ENCODE results near the gene ACTR5.
A peak's percentile ranks its signal among the peaks of the same experiment; 100 is the strongest.

The ACTR5 gene

GRCh38 chr20:38782275-38782674, 34.0 kb downstream of the ACTR5 start:
- in situ Hi-C loops (cut with HindIII; ENCODE audit: low pct_ligation_motif_present, low sequenced_read_pairs): no loop called here
- no peak for DNase-seq
- Histone ChIP-seq H3K4me3 (ENCODE audit: low read depth, low read length) (no peak overlapping the region), H3K36me3 (replicated peaks) (no peaks in the 10 kb centered on the region), H3K27me3 (replicated peaks) (no peaks in the 10 kb centered on the region), H3K27ac (no peak overlapping the region)
- TF ChIP-seq CTCF (IDR thresholded peaks at IDR 0.05; ENCODE audit: low read depth, low read length, missing control alignments): no peak

GRCh38 chr20:38787870-38788269, 39.6 kb downstream of the ACTR5 start:
- H3K36me3 ChIP-seq (replicated peaks): no peaks in the 10 kb centered on the region
- H3K4me3 ChIP-seq (ENCODE audit: low read depth, low read length): no peak overlapping the region

GRCh38 chr20:38789503-38790199, 41.4 kb downstream of the ACTR5 start:
- Histone ChIP-seq H3K27ac (no peak overlapping the region), H3K27me3 (replicated peaks) (no peaks in the 10 kb centered on the region), H3K36me3 (replicated peaks) (no peaks in the 10 kb centered on the region), H3K4me3 (ENCODE audit: low read depth, low read length) (no peak overlapping the region)
- DNase-seq: peak; percentile 12
- no peak for TF ChIP-seq CTCF (IDR thresholded peaks at IDR 0.05; ENCODE audit: low read depth, low read length, missing control alignments)
- in situ Hi-C loops (cut with HindIII; ENCODE audit: low pct_ligation_motif_present, low sequenced_read_pairs): no loop called here

More at GRCh38 chr20:38787870-38788269, 39.6 kb downstream of the ACTR5 start:
- DNase-seq: no peak
- in situ Hi-C loops (cut with HindIII; ENCODE audit: low pct_ligation_motif_present, low sequenced_read_pairs): no loop called here
- TF ChIP-seq CTCF (IDR thresholded peaks at IDR 0.05; ENCODE audit: low read depth, low read length, missing control alignments): no peak
- Histone ChIP-seq H3K27me3 (replicated peaks) (no peaks in the 10 kb centered on the region), H3K27ac (no peak overlapping the region)

GRCh38 chr20:38790200-38791053, 42.2 kb downstream of the ACTR5 start:
- no peak overlapping the region for H3K4me3 ChIP-seq (ENCODE audit: low read depth, low read length)
- H3K27ac ChIP-seq: no peak overlapping the region
- in situ Hi-C loops (cut with HindIII; ENCODE audit: low pct_ligation_motif_present, low sequenced_read_pairs): no loop called here
- no peaks in the 10 kb centered on the region for H3K36me3 ChIP-seq (replicated peaks)
- peak; percentile 86 for TF ChIP-seq CTCF (IDR thresholded peaks at IDR 0.05; ENCODE audit: low read depth, low read length, missing control alignments)
- DNase-seq: peak; percentile 25
- no peaks in the 10 kb centered on the region for H3K27me3 ChIP-seq (replicated peaks)

GRCh38 chr20:38791291-38791690, 43.0 kb downstream of the ACTR5 start:
- DNase-seq: no peak
- no peak overlapping the region for H3K27ac ChIP-seq
- TF ChIP-seq CTCF (IDR thresholded peaks at IDR 0.05; ENCODE audit: low read depth, low read length, missing control alignments): no peak
- H3K36me3 ChIP-seq (replicated peaks): no peaks in the 10 kb centered on the region
- in situ Hi-C loops (cut with HindIII; ENCODE audit: low pct_ligation_motif_present, low sequenced_read_pairs): no loop called here
- no peak overlapping the region for H3K4me3 ChIP-seq (ENCODE audit: low read depth, low read length)
- H3K27me3 ChIP-seq (replicated peaks): no peaks in the 10 kb centered on the region

All from brain microvascular endothelial cell (primary cell).